SHP77 treated with DMSO at 0.1 percent for 48 hours (cell line): ENCODE data around the gene ARFGEF3.
"Not testable (repeated sequence)": the region's sequence is repeated elsewhere in the genome, so short reads cannot be mapped to it uniquely, and the experiment has no call there.

Experiments
- DNase-seq: peaks from one replicate; lab custom pipeline; 2025; lab: John Stamatoyannopoulos, UW

The ARFGEF3 gene, protein sequence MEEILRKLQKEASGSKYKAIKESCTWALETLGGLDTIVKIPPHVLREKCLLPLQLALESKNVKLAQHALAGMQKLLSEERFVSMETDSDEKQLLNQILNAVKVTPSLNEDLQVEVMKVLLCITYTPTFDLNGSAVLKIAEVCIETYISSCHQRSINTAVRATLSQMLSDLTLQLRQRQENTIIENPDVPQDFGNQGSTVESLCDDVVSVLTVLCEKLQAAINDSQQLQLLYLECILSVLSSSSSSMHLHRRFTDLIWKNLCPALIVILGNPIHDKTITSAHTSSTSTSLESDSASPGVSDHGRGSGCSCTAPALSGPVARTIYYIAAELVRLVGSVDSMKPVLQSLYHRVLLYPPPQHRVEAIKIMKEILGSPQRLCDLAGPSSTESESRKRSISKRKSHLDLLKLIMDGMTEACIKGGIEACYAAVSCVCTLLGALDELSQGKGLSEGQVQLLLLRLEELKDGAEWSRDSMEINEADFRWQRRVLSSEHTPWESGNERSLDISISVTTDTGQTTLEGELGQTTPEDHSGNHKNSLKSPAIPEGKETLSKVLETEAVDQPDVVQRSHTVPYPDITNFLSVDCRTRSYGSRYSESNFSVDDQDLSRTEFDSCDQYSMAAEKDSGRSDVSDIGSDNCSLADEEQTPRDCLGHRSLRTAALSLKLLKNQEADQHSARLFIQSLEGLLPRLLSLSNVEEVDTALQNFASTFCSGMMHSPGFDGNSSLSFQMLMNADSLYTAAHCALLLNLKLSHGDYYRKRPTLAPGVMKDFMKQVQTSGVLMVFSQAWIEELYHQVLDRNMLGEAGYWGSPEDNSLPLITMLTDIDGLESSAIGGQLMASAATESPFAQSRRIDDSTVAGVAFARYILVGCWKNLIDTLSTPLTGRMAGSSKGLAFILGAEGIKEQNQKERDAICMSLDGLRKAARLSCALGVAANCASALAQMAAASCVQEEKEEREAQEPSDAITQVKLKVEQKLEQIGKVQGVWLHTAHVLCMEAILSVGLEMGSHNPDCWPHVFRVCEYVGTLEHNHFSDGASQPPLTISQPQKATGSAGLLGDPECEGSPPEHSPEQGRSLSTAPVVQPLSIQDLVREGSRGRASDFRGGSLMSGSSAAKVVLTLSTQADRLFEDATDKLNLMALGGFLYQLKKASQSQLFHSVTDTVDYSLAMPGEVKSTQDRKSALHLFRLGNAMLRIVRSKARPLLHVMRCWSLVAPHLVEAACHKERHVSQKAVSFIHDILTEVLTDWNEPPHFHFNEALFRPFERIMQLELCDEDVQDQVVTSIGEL (N-terminal part only)

DNA sequence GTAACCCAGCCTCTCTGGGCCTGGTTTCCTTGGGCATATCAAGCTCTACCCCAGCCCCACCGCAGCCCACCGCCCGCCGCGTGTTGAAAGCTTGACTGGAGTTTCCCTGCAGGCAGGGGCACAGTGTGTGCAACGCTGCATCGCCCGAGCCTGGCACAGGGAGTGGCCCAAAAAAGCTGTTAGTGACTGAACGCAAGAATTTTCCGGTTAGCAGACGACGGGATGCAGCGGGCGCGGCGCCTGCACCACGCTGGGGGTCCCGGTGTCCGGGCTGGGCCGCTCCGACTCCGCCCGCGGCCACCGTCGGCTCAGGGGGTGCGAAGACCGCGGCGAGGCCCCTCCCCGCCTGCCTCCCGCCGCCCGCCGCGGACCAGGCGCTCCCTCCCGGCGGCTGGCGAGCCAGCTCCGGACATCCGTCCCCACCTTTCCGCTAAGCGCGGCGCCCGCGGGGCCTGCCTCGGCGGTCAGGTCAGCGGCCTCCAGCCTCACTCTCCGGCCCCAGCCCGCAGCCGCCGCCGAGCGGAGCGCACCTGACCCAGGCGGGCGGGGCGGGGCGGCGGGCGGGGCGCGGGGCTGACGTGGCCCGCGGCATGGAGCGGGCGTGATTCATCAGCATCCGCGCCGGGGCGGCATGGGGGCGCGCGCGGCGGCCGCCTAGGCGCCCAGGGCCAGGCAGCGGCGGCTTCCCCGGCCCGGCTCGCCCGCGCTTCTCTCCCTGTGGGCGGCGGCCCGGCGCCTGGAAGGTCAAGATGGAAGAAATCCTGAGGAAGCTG, at the start of gene ARFGEF3:
Gene ARFGEF3 (plus strand): TSS at position 602 of the 773 bp plus-strand sequence. CDS start 148 bp downstream, at position 750.
- no peak for DNase-seq

DNA sequence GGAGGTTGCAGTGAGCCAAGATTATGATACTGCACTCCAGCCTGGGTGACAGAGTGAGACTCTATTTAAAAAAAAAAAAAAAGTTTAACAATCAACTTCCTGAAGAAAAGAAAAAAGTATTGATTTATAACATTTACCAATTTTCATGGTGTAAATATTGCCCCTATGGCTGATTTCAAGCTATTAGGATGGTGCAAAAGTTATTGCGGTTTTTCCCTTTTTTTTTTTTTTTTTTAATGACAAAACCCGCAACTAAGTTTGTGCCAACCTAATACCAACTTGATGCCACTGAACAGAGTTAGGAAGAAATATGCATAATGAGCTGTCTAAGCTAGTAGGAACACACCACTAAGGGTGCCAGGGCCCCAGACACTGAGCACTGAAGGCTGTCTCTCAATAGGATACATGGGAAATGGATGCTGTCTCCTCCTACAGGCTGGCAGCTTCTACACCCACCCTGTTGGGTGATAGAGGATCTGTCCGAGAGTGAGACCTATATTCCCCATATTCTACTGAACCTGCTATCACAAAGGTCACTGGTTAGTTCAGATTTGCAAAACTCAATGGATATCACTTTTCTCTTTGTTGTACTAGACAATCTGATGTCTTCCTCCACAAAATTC, 48.0 kb upstream of the ARFGEF3 start:
- no peak for DNase-seq

DNA sequence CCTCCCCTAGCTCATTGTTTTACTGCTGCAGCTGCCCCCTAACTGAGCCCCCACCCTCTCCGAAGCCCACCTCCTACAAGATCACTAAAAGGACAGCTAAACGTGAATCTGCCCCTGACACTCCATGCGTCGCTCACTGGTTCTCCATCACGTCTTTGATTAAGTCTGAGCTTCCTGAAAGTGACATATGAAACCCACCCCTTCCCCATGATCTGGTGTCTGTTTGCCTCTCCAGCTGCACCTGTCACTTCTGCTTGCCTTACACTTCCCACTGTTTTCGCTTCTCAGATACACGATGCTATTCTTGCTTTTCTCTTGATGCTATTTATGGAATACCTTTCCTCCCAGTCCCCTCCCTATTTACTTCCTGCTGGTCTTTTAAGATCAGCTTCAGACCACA, 46.5 kb upstream of the ARFGEF3 start:
- DNase-seq = no peak

DNA sequence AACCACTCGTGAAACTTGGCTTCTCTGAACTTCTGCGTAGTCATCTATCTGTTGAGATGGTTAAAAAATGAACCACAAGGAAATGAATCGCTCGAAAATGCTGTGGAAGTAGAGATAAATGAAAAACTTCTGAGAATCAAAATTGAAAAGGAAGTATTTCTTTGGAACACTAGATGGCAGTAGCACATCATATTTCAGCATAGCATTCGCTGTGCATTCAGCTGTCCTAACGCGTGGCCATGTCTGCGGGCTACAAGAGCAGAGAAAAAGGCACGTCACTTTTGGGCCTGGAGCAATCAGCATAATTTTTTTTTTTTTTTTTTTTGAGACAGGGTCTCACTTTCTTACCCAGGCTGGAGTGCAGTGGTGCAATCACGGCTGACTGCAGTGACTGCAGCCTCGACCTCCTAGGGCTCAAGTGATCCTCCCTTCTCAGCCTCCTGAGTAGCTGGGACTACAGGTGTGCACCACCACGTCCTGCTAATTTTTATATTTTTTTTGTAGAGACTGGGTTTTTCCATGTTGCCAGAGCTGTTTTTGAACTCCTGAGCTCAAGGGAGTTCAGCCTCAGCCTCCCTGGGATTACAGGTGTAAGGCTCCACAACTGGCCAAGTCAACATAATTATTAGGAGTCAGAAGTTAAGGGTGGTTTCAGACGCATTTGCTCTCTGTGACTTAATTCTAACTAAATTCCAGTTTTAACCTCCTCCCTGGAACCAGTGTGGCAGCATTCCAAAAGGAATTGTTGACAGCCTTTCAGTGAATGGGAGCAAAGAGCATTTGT, 45.7 kb upstream of the ARFGEF3 start:
- DNase-seq = peak; percentile 67

DNA sequence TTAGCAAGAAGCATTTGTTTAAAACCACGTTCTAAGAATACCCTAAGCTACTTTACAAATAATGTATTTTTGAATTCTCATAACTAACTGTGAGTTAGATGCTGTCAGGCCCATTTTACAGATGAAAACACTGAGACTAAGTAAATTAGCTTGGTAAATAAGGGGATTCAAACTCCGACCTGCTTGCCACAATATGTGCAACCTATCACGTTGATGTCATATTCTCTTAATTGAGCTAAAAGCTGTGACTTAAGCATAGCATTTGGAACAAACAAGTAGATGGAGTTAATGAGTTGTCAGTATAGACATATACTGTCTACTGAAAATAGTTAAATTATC, 45.1 kb upstream of the ARFGEF3 start:
- no peak for DNase-seq

DNA sequence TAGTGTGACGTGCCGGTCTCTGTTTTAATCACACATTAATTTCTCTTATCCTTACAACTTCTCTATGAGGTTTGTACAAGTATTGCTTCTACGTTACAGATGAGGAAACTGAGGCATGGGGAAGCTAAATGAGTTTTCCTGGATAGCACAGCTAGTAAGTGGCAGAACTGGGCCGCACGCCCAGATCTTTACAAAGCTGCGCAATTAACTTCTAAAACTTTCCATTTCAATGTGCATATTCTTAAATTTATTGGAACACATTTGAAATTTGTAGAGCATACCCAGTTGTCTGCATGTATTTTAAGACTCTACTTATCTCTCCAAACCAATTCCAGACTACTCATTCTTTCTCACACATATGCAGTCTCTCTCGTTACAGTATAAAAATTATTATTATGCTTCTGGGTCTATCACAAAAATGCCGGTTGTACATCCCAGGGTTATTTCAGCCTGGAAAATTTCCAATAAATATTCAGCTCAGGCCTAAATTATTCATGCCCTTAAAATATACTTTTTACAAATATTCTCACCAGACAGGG, 44.3 kb upstream of the ARFGEF3 start:
- no peak for DNase-seq

DNA sequence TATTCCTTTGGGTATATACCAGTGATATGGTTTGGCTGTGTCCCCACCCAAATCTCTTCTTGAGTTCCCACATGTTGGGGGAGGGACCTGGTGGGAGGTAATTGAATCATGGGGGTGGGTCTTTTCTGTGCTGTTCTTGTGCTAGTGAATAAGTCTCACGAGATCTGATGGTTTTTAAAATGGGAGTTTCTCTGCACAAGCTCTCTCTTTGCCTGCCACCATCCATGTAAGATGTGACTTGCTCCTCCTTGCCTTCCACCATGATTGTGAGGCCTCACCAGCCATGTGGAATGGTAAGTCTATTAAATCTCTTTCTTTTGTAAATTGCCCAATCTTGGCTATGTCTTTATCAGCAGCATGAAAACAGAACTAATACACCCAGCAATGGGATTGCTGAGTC, 42.5 kb upstream of the ARFGEF3 start:
- DNase-seq = not testable (repeated sequence)

DNA sequence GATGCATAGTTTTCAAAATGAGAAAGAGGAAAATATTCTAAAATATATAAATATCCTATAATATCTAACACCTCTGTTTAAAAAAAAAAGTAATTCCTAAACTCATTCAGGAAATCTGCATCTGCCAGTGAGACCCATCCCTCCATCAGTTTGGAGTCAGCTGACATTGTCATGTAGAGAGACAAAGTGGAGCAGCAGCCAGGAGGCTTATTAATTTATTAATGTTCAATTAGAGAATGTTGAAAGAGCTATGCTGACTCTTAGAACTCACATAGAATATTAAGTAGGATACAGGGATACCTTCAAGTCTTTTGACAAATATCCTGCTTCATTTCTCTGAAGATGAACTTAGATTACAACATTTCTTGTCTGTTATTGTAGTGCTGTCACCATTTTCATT, 41.8 kb upstream of the ARFGEF3 start:
- no peak for DNase-seq

DNA sequence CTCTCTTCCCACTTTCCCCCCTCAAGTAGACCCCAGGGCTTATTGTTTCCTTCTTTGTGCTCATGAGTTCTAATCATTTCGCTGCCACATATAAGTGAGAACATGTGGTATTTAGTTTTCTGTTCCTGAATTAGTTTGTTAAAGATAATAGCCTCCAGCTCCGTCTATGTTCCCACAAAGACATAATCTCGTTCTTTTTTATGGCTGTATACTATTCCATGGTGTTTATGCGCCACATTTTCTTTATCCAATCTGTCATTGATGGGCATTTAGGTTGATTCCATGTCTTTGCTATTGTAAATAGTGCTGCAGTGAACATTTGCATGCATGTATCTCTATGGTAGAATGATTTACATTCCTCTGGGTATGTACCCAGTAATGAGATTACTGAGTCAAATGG, 37.6 kb upstream of the ARFGEF3 start:
- DNase-seq = no peak

DNA sequence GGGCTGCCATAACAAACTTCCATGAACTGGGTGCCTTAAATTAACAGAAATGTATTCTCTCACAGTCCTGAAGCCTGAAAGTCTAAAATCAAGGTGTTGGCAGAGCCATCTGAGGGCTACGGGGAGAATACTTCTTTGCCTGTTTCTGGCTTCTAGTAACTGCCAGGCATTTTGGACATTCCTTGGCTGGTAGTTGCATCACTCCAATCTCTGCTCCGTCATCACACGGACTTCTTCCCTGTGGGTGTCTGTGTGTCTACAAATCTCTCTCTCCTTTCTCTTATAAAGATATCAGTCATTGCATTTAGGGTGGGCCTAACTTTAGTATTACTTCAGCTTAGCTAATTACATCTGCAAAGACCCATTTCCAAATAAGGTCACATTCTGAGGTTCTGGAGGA, 33.6 kb upstream of the ARFGEF3 start:
- no peak for DNase-seq

DNA sequence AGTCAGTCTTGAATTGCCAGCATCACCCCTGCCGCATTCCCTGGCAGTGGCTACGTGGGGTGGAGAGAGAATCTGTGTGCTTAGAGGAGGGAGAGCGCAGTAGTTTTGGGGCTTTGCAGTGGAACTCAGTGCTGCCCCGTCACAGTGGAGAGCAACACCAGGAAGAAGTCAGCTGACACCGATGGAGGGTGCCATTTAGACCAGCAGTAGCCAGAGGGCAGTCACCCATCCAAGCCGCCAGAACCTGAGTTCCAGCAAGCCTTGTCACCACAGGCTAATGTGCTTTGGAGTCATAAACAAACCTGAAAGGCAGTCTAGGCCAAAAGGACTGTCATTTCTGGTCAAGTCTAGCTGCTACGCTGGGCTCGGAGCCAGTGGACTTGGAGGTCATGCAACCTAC, 32.5 kb upstream of the ARFGEF3 start:
- no peak for DNase-seq

DNA sequence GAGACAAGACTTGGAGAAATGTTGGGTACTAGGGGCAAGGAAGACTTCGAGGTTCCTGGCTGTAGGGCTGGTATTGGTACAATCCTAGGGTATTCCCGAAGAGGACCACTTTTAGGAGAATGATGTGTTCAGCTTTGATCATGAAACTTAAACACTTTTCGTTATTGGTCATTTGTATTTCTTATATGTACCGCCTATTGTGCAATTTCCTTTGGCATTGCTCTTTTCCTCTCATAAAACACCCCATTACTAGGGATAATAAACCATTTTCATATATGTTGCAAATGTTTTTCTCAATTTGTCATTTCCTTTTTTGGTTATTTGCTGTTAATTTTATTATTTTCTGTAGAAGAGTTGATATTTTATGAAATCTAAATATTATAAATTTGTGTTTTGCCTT, 18.9 kb upstream of the ARFGEF3 start:
- no peak for DNase-seq

DNA sequence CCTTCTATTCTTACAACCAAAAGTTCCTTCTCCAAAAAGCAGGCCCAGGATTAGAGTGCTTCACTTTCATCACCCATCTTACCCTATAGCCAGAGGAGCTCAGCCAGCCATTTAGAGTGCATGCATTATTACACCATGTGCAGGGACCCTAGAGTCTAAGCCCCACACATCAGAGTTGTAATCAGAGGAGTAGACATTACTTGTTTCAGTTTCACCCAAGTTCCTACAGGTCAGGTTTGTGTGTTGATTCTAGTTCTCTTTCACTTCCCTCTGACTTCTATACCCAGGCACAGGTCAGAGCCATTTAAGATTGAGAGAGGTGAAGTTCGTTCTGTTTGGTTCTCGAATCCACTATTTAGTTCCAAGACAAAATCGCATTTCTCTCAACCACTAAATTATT, 16.3 kb upstream of the ARFGEF3 start:
- DNase-seq = no peak

DNA sequence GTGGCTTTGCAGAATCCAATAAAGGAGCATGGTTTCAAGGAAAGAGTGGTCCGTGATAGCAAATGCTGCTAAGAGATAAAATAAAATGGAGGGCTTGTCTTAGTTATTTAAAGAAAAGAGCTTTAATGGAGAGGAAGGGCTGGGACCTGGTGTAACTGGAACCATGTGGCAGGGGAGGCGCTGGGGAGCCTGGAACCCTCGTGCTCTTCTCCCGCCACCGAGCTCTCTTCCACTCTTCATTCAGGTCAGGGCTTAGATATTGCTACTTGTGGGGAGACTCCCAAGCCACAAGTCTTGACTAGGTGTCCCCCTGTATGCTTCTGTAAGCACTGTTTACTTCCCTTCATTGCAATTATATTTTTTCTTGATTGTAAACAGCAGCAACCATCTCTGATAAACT, 15.2 kb upstream of the ARFGEF3 start:
- no peak for DNase-seq

DNA sequence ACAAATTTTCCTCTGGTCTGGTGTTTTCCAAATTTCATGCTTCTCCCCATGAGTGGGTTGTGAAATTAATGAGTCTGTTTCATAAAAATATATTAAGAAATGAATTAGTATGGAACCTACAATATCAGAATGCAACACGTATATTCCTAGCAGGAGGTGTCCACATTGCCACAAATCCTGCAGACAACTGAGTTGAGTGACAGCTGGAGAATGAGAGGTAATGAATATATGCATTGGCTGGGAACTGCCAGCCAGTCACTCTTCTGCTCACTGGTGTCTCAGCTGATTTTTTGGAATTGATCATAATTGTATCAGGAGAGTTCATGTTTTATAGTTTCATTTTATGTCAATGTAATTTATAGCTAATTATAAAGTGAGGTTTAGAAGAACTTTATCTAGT, 6.3 kb upstream of the ARFGEF3 start:
- no peak for DNase-seq

DNA sequence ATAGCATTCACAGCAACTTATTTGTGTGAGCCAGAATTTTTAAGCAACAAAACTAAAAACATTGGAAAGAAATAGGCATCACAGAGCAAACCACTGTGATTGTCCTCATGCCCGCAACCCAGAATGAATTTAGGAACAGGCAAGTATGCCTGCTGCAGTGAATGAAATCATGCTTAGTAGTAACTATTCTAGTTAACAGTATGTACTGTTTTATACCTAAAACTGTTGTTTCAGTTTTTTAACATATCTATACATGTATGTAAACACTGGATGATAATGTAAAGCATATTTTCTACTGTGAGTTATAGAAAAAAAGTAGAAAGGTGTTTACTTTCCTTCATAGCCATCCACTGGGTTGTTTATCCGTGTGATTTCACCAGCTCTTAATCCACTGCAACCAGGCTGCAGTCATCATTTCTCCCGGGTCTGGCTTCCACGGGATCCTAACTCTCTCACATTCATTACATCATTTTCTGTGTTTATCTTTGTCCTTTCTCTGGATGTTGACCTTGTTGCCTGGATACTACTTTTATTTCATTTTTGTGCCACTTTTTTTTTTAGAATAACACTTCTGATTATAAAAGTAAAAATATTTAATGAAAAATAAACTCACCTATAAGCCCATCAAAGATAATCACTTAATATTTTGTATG, 3.6 kb upstream of the ARFGEF3 start:
- DNase-seq = no peak

DNA sequence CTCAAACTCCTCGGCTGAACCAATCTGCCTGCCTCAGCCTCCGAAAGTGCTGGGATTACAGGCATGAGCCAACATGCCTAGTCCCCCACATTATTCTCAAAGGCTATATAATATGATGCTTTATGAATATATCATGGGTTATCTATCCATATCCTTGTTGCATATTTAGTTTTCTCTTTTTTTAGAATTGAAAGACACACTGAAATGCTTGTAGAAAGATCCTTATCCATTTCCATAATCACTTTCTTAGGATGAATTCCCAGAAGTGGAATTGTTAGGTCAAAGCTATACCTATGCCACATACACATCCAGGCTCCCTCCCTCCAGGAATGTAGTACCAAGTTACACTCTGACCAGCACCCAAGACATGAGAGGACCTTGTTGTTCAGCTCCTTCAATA, 2.5 kb upstream of the ARFGEF3 start:
- DNase-seq = no peak

DNA sequence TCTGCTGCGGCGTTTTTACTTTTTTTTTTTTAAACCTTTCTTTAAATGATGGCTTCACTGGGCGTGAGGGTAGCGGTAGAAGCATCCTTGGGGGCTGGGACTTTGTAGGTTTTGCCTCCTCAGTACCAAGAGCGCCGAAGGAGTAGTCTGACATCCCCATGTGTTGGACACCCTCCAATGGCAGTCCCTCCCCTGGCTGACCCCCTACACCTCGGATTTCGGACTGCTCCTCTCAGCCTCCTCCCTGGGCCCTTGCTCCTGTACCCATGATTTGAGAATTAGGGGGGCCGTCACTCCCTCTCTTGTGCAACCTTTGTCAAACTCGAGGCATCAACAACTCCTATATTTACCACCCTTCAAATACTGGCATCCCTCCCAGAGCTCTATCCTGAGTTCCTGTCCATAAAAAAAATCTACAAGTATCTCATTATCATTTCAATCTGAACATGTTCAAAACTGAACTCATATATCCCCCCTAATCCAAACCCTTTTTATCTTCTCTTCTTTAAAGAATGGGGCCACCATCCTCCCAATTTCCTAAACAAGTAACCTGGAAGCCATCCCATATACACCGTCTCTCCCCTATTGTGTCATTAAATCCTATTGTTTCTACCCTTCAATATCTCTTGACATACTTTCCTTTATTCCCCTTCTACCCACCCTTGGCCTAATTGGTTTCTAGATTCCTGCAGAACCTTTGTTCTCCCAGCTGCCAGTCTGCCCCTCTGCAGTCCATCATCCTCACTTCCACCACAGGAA, 1.2 kb upstream of the ARFGEF3 start:
- peak; percentile 32 for DNase-seq

DNA sequence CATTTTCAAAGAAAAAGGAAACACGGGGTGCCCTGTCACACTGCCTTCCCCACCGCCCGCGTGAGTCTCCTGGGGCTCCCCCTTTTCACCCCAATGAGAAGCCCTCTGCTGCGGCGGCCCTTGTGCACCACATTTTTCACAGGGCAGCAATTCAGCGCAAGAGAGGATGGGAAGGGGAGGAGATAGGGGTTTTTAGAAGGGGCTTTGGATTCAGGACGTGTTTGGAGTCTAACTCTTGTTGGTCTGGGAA, 726 bp upstream of the ARFGEF3 start:
- no peak for DNase-seq
